ENCODE results near the gene SASH3.

SASH3 gene

GRCh38 chrX:129780441-129781105 lies 824 bp downstream of the SASH3 start:
- H3K9me3 ChIP-seq (ENCODE audit: insufficient read depth, low read length) = no peaks in the 10 kb centered on the region
- H4K20me1 ChIP-seq (ENCODE audit: insufficient read depth, low read length) = peaks cover 35% of the 10 kb centered on the region
- H3K79me2 ChIP-seq (ENCODE audit: low read length) = peaks cover 75% of the 10 kb centered on the region
- peaks cover 82% of the 10 kb centered on the region for H3K4me1 ChIP-seq (ENCODE audit: low read length)
- peak overlapping the region; percentile 77 for H3K4me2 ChIP-seq (ENCODE audit: low read length)
- H3K9ac ChIP-seq (ENCODE audit: low read length) = peak overlapping the region; percentile 98
- no peaks in the 10 kb centered on the region for H3K27me3 ChIP-seq (ENCODE audit: low read depth, low read length)
- peaks cover 35% of the 10 kb centered on the region for H3K36me3 ChIP-seq (replicated peaks; ENCODE audit: low read depth, low read length)
- H3K4me3 ChIP-seq (ENCODE audit: low read length) = peak overlapping the region; percentile 91
- no peak for TF ChIP-seq CTCF (IDR thresholded peaks at IDR 0.05; ENCODE audit: low read depth, low read length)
- no peak for TF ChIP-seq EZH2phosphoT487 (IDR thresholded peaks at IDR 0.05; ENCODE audit: low read depth)
- H3K27ac ChIP-seq (ENCODE audit: low read length) = peak overlapping the region; percentile 93
- H2AFZ ChIP-seq (ENCODE audit: low read depth, low read length) = no peak overlapping the region

GRCh38 chrX:129781134-129781672 lies 1.5 kb downstream of the SASH3 start:
- peaks cover 85% of the 10 kb centered on the region for H3K4me1 ChIP-seq (ENCODE audit: low read length)
- H3K9ac ChIP-seq (ENCODE audit: low read length) = peak overlapping the region; percentile 98
- peak overlapping the region; percentile 91 for H3K4me3 ChIP-seq (ENCODE audit: low read length)
- H4K20me1 ChIP-seq (ENCODE audit: insufficient read depth, low read length) = peaks cover 40% of the 10 kb centered on the region
- no peak for TF ChIP-seq EZH2phosphoT487 (IDR thresholded peaks at IDR 0.05; ENCODE audit: low read depth)
- no peak for TF ChIP-seq CTCF (IDR thresholded peaks at IDR 0.05; ENCODE audit: low read depth, low read length)
- H3K4me2 ChIP-seq (ENCODE audit: low read length) = peak overlapping the region; percentile 77
- H3K9me3 ChIP-seq (ENCODE audit: insufficient read depth, low read length) = no peaks in the 10 kb centered on the region
- H3K27me3 ChIP-seq (ENCODE audit: low read depth, low read length) = no peaks in the 10 kb centered on the region
- H2AFZ ChIP-seq (ENCODE audit: low read depth, low read length) = no peak overlapping the region
- peaks cover 35% of the 10 kb centered on the region for H3K36me3 ChIP-seq (replicated peaks; ENCODE audit: low read depth, low read length)
- H3K27ac ChIP-seq (ENCODE audit: low read length) = peak overlapping the region; percentile 93
- H3K79me2 ChIP-seq (ENCODE audit: low read length) = peaks cover 82% of the 10 kb centered on the region

- Histone ChIP-seq H3K9ac (ENCODE audit: low read length) (peak overlapping the region; percentile 90), H4K20me1 (ENCODE audit: insufficient read depth, low read length) (peaks cover 43% of the 10 kb centered on the region)
- TF ChIP-seq EZH2phosphoT487 (IDR thresholded peaks at IDR 0.05; ENCODE audit: low read depth) (no peak), CTCF (IDR thresholded peaks at IDR 0.05; ENCODE audit: low read depth, low read length) (no peak)
These were observed 2.1 kb downstream of the SASH3 start for GRCh38 chrX:129781680-129782495.

GRCh38 chrX:129782706-129783105 lies 3.0 kb downstream of the SASH3 start:
- Histone ChIP-seq H2AFZ (ENCODE audit: low read depth, low read length) (no peak overlapping the region), H3K36me3 (replicated peaks; ENCODE audit: low read depth, low read length) (peaks cover 42% of the 10 kb centered on the region), H3K27me3 (ENCODE audit: low read depth, low read length) (no peaks in the 10 kb centered on the region), H3K27ac (ENCODE audit: low read length) (peak overlapping the region; percentile 93), H3K4me2 (ENCODE audit: low read length) (peak overlapping the region; percentile 77), H3K4me1 (ENCODE audit: low read length) (peaks cover 84% of the 10 kb centered on the region), H3K9me3 (ENCODE audit: insufficient read depth, low read length) (no peaks in the 10 kb centered on the region), H3K4me3 (ENCODE audit: low read length) (peak overlapping the region; percentile 70), H4K20me1 (ENCODE audit: insufficient read depth, low read length) (peaks cover 50% of the 10 kb centered on the region), H3K9ac (ENCODE audit: low read length) (peak overlapping the region; percentile 90; the same call in 1 of the 2 replicates), H3K79me2 (ENCODE audit: low read length) (peaks cover 93% of the 10 kb centered on the region)
- TF ChIP-seq EZH2phosphoT487 (IDR thresholded peaks at IDR 0.05; ENCODE audit: low read depth) (no peak), CTCF (IDR thresholded peaks at IDR 0.05; ENCODE audit: low read depth, low read length) (no peak)

More at GRCh38 chrX:129781680-129782495, 2.1 kb downstream of the SASH3 start:
- peak overlapping the region; percentile 70 for H3K4me3 ChIP-seq (ENCODE audit: low read length)
- H2AFZ ChIP-seq (ENCODE audit: low read depth, low read length) = no peak overlapping the region
- H3K4me2 ChIP-seq (ENCODE audit: low read length) = peak overlapping the region; percentile 77
- peaks cover 35% of the 10 kb centered on the region for H3K36me3 ChIP-seq (replicated peaks; ENCODE audit: low read depth, low read length)
- peaks cover 84% of the 10 kb centered on the region for H3K4me1 ChIP-seq (ENCODE audit: low read length)
- H3K27me3 ChIP-seq (ENCODE audit: low read depth, low read length) = no peaks in the 10 kb centered on the region
- peak overlapping the region; percentile 93 for H3K27ac ChIP-seq (ENCODE audit: low read length)
- H3K9me3 ChIP-seq (ENCODE audit: insufficient read depth, low read length) = no peaks in the 10 kb centered on the region
- H3K79me2 ChIP-seq (ENCODE audit: low read length) = peaks cover 88% of the 10 kb centered on the region

Data from OCI-LY3 (cell line).